Urinary bladder (tissue), 4 donors: ENCODE results near the gene WTIP. TPM values are rescaled to one million over a fixed set of nuclear protein-coding genes. Genes with fewer than 3 reads are reported as not detected.

Experiments
- DNase-seq: peaks from one replicate; pipeline ENCODE4 v3.0.0-alpha.2; 2015; ENCODE audit errors: extremely low spot score
- H3K27ac ChIP-seq: one replicate; pipeline ENCODE4 v1.5.1; 2013; ENCODE audit warnings: low read depth, mild to moderate bottlenecking, moderate library complexity
- H3K36me3 ChIP-seq: one replicate; pipeline ENCODE4 v1.6.1; 2013; ENCODE audit warnings: mild to moderate bottlenecking, moderate library complexity; ENCODE audit not compliant: insufficient read depth
- H3K4me1 ChIP-seq: one replicate; pipeline ENCODE4 v1.6.1; 2013; ENCODE audit warnings: mild to moderate bottlenecking, moderate library complexity; ENCODE audit not compliant: insufficient read depth
- H3K4me3 ChIP-seq: one replicate; pipeline ENCODE4 v1.5.1; 2013; ENCODE audit warnings: low read depth, low read length
- WGBS: extraction: QIAGEN DNeasy Blood & Tissue Kit; methylation state at CpG from one replicate; pipeline ENCODE4 v1.1.7; 2013; 5-methylcytosine and 5-hydroxymethylcytosine counted together
- polyA plus RNA-seq: library from polyadenylated mRNA; stranded (reverse); fragments of 200-250 nt; gene quantifications from one replicate; pipeline ENCODE4 v1.2.3, GENCODE V29; 2013
- total RNA-seq: library from RNA; depleted of rRNA; stranded (reverse); fragments of >200 nt; gene quantifications from one replicate; pipeline ENCODE4 v1.2.3, GENCODE V29; 2014
- donor health status: healthy with polysubstance abuse.
- donor health status: healthy.

The WTIP gene
- total and polyA plus RNA-seq, 2 donors, result 10.5 to 23.1 TPM

- 80% methylated on average over 9 of the region's 9 CpGs for WGBS
- no peak overlapping the region for H3K27ac ChIP-seq
These were observed 4.3 kb downstream of the WTIP start for GRCh38 chr19:34485831-34486230.

GRCh38 chr19:34487651-34488051 is 6.1 kb downstream of the WTIP start:
- no peaks in the 10 kb centered on the region for H3K4me1 ChIP-seq
- no peak overlapping the region for H3K27ac ChIP-seq
- H3K4me3 ChIP-seq, result no peak overlapping the region
- no peak for DNase-seq
- no peaks in the 10 kb centered on the region for H3K36me3 ChIP-seq
- WGBS, result 86% methylated on average over 7 of the region's 7 CpGs

More at GRCh38 chr19:34485831-34486230, 4.3 kb downstream of the WTIP start:
- no peak for DNase-seq
- no peak overlapping the region for H3K4me3 ChIP-seq
- H3K36me3 ChIP-seq, result no peaks in the 10 kb centered on the region
- no peaks in the 10 kb centered on the region for H3K4me1 ChIP-seq

GRCh38 chr19:34489175-34489574 is 7.6 kb downstream of the WTIP start:
- Histone ChIP-seq H3K4me1 (no peaks in the 10 kb centered on the region), H3K36me3 (no peaks in the 10 kb centered on the region), H3K4me3 (no peak overlapping the region), H3K27ac (no peak overlapping the region)
- WGBS, result 83% methylated on average over 7 of the region's 7 CpGs
- no peak for DNase-seq

GRCh38 chr19:34490141-34490766 is 8.7 kb downstream of the WTIP start:
- WGBS, result 94% methylated on average over 19 of the region's 19 CpGs
- Histone ChIP-seq H3K27ac (no peak overlapping the region), H3K36me3 (no peaks in the 10 kb centered on the region), H3K4me3 (no peak overlapping the region), H3K4me1 (no peaks in the 10 kb centered on the region)
- no peak for DNase-seq

GRCh38 chr19:34493038-34493648 is 11.6 kb downstream of the WTIP start:
- Histone ChIP-seq H3K36me3 (no peaks in the 10 kb centered on the region), H3K4me1 (no peaks in the 10 kb centered on the region), H3K27ac (no peak overlapping the region), H3K4me3 (no peak overlapping the region)
- WGBS, result 91% methylated on average over 25 of the region's 25 CpGs
- no peak for DNase-seq

- no peaks in the 10 kb centered on the region for H3K36me3 ChIP-seq
- no peak for DNase-seq
- H3K27ac ChIP-seq, result no peak overlapping the region
- no peaks in the 10 kb centered on the region for H3K4me1 ChIP-seq
- WGBS, result 90% methylated on average over 7 of the region's 7 CpGs
- no peak overlapping the region for H3K4me3 ChIP-seq
These were observed 12.1 kb downstream of the WTIP start for GRCh38 chr19:34493649-34494044.

- DNase-seq, result no peak
- no peaks in the 10 kb centered on the region for H3K4me1 ChIP-seq
- 96% methylated on average over 11 of the region's 11 CpGs for WGBS
- no peaks in the 10 kb centered on the region for H3K36me3 ChIP-seq
- H3K27ac ChIP-seq, result no peak overlapping the region
- no peak overlapping the region for H3K4me3 ChIP-seq
These were observed 13.0 kb downstream of the WTIP start for GRCh38 chr19:34494601-34495000.

GRCh38 chr19:34495416-34495815 is 13.9 kb downstream of the WTIP start:
- H3K36me3 ChIP-seq, result no peaks in the 10 kb centered on the region
- DNase-seq, result no peak
- no peak overlapping the region for H3K27ac ChIP-seq
- 95% methylated on average over 18 of the region's 18 CpGs for WGBS
- no peak overlapping the region for H3K4me3 ChIP-seq
- no peaks in the 10 kb centered on the region for H3K4me1 ChIP-seq

GRCh38 chr19:34497112-34497805 is 15.7 kb downstream of the WTIP start:
- Histone ChIP-seq H3K27ac (no peak overlapping the region), H3K4me1 (no peaks in the 10 kb centered on the region), H3K4me3 (no peak overlapping the region), H3K36me3 (no peaks in the 10 kb centered on the region)
- no peak for DNase-seq
- 94% methylated on average over 15 of the region's 15 CpGs for WGBS

GRCh38 chr19:34499155-34499834 is 17.7 kb downstream of the WTIP start:
- H3K4me1 ChIP-seq, result no peaks in the 10 kb centered on the region
- DNase-seq, result no peak
- no peaks in the 10 kb centered on the region for H3K36me3 ChIP-seq
- WGBS, result 89% methylated on average over 13 of the region's 13 CpGs
- no peak overlapping the region for H3K27ac ChIP-seq
- H3K4me3 ChIP-seq, result no peak overlapping the region

GRCh38 chr19:34500656-34501120 is 19.1 kb downstream of the WTIP start:
- no peak overlapping the region for H3K4me3 ChIP-seq
- H3K4me1 ChIP-seq, result no peaks in the 10 kb centered on the region
- no peaks in the 10 kb centered on the region for H3K36me3 ChIP-seq
- WGBS, result 69% methylated on average over 25 of the region's 25 CpGs
- DNase-seq, result no peak
- no peak overlapping the region for H3K27ac ChIP-seq

- H3K27ac ChIP-seq, result no peak overlapping the region
- no peaks in the 10 kb centered on the region for H3K4me1 ChIP-seq
- peak; percentile 37 for DNase-seq
- no peaks in the 10 kb centered on the region for H3K36me3 ChIP-seq
- no peak overlapping the region for H3K4me3 ChIP-seq
- WGBS, result 40% methylated on average over 40 of the region's 40 CpGs
These were observed 20.1 kb downstream of the WTIP start for GRCh38 chr19:34501339-34502320.
